Measurements from ENCODE around the gene ROPN1L. TPM values are rescaled to one million over a fixed set of nuclear protein-coding genes. Genes with fewer than 3 reads are reported as not detected.
"Not testable (repeated sequence)": the region's sequence is repeated elsewhere in the genome, so short reads cannot be mapped to it uniquely, and the experiment has no call there.

Gene ROPN1L
- total RNA-seq, 2 donors from 2014 or later, result 0.18 TPM; not detected in 1

DNA sequence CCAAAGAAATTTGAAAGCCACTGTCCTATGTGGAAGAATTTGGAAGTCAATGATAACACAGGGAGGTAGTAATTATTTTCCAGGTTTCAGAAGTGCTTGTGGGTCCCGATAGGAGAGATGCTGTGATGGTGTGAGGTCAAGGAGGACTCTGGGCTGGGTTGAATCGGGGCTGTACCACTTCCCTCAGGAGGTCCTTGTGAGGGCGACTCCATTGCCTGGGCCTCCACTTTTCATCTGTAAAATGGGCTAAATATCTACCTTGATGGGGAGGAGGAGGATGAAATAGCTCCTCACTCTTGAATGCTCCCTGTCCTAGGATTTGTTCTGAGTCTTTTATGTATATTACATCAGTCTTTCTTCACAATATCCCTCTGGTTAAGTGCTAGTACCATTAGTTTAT lies 59.0 kb downstream of the ROPN1L start:
- peaks cover 0 to 6% of the 10 kb centered on the region in 2 donors for H3K9me3 Mint-ChIP-seq
- no peak for DNase-seq (ENCODE audit: low spot score in 2 of 2)
- ATAC-seq, result no peak
- H3K27ac Mint-ChIP-seq, result no peak overlapping the region
- no peaks in the 10 kb centered on the region for H3K36me3 Mint-ChIP-seq

- H3K27ac Mint-ChIP-seq, result no peak overlapping the region
- no peaks in the 10 kb centered on the region for H3K36me3 Mint-ChIP-seq
- H3K9me3 Mint-ChIP-seq, result no peaks in the 10 kb centered on the region
- DNase-seq (ENCODE audit: low spot score in 2 of 2), result no peak
- no peak for ATAC-seq
Observed at GRCh38 chr5:10501554-10502075, 59.9 kb downstream of the ROPN1L start.

- no peaks in the 10 kb centered on the region for H3K9me3 Mint-ChIP-seq
- DNase-seq (ENCODE audit: low spot score in 2 of 2), result no peak
- no peak for ATAC-seq
- H3K36me3 Mint-ChIP-seq, result no peaks in the 10 kb centered on the region
- no peak overlapping the region for H3K27ac Mint-ChIP-seq
Observed at GRCh38 chr5:10502130-10502529, 60.5 kb downstream of the ROPN1L start.

- no peaks in the 10 kb centered on the region for H3K36me3 Mint-ChIP-seq
- no peak overlapping the region for H3K27ac Mint-ChIP-seq
- ATAC-seq, result no peak
Observed at GRCh38 chr5:10502578-10502977, 60.9 kb downstream of the ROPN1L start.

DNA sequence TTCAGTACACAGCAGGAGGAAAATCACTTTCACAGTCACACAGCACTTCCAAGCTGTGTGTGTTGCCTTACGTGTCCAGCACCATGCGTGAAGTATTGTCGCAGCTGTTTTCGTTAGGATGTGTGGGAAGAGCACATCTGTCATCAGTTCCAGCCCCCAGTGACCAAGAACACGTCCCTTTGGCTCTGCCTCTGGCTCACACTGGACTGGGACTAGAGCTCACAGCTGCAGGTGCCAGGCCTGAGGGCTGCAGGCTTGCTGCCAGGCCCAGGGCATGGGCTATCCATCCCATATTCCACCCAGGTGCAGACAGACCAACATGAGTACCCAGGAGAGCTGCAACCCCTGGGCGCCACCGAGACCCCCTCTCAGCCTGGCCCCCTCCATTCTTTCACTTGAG lies 61.6 kb downstream of the ROPN1L start:
- H3K27ac Mint-ChIP-seq, result no peak overlapping the region

More at GRCh38 chr5:10502578-10502977, 60.9 kb downstream of the ROPN1L start:
- DNase-seq (ENCODE audit: low spot score in 2 of 2), result no peak
- H3K9me3 Mint-ChIP-seq, result no peaks in the 10 kb centered on the region

GRCh38 chr5:10503997-10504793 lies 62.5 kb downstream of the ROPN1L start:
- no peak for ATAC-seq
- Mint-ChIP-seq H3K27ac (no peak overlapping the region), H3K9me3 (no peaks in the 10 kb centered on the region), H3K36me3 (no peaks in the 10 kb centered on the region)
- no peak for DNase-seq (ENCODE audit: low spot score in 2 of 2)

More for the DNA sequence above, 61.6 kb downstream of the ROPN1L start:
- DNase-seq (ENCODE audit: low spot score in 2 of 2) (no peak), ATAC-seq (no peak)
- H3K9me3 Mint-ChIP-seq, result no peaks in the 10 kb centered on the region
- H3K36me3 Mint-ChIP-seq, result no peaks in the 10 kb centered on the region

- Mint-ChIP-seq H3K27ac (no peak overlapping the region), H3K9me3 (no peaks in the 10 kb centered on the region), H3K36me3 (no peaks in the 10 kb centered on the region)
- DNase-seq (ENCODE audit: low spot score in 2 of 2) (no peak), ATAC-seq (no peak)
Observed at GRCh38 chr5:10505517-10506095, 63.9 kb downstream of the ROPN1L start.

DNA sequence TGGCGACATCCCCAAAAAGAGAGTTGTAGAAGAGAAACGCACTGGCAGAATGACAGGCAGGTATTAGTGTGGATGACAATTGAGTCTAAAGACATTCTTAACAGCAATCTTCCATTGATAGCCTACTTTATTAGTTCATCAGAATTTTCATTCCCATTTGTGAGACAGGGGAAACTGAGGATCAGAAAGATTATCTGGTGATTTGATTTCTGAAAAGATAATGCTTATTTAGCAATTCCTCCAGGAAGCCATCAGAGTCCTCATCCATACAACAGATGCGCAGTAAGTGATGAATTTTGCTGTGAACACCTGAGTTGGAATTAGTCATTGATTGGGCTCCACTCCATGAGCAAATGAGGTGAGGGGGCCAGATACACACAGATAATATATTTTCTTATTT lies 64.9 kb downstream of the ROPN1L start:
- Mint-ChIP-seq H3K27ac (no peak overlapping the region), H3K9me3 (no peaks in the 10 kb centered on the region), H3K36me3 (no peaks in the 10 kb centered on the region)
- ATAC-seq (no peak), DNase-seq (ENCODE audit: low spot score in 2 of 2) (no peak)

GRCh38 chr5:10507575-10508096 lies 66.0 kb downstream of the ROPN1L start:
- H3K36me3 Mint-ChIP-seq, result no peaks in the 10 kb centered on the region
- DNase-seq (ENCODE audit: low spot score in 2 of 2), result no peak
- no peak for ATAC-seq
- H3K27ac Mint-ChIP-seq, result no peak overlapping the region
- no peaks in the 10 kb centered on the region for H3K9me3 Mint-ChIP-seq

- Mint-ChIP-seq H3K36me3 (no peaks in the 10 kb centered on the region), H3K27ac (no peak overlapping the region), H3K9me3 (no peaks in the 10 kb centered on the region)
- no peak for ATAC-seq
- DNase-seq (ENCODE audit: low spot score in 2 of 2), result no peak
Observed at GRCh38 chr5:10509575-10509974, 67.9 kb downstream of the ROPN1L start.

DNA sequence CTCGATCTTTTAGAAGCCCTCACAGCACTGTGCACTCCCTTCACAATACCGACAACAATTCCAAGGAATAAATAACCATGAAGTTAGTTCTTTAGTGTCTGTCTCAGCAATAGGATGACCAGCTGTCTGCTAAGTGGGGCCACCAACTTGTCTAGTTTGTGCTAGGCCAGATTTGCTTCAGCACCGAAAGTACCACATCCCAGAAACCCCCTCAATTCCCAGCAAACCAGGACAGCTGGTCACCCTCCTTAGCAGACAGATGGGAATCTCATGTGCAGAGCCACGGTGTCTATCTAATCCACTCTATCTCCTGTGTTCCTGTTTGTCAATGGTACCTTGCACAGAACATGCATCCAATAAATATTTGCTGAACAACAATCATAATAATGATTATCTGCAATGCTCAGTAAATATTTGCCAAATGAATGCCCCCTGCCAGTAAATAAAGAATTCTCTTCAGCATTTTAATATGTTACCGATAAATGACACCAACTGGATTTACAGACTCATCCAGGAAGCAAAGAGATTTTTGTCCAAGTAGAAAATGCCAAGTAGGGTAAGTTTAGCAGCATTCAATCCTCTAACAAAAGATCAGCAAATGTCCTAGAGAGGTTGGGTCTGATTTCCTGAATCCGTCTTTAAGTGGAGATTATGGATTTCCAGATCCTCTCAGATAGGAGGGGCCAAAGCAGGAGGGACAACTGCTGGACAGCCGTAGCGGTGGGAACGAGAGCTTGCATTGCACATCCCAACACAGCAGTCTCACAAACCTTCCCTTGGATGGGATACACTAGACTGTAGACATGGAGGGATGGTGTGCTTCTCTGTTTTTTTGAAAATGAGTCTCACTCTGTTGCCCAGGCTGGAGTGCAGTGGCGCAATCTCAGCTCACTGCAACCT lies 70.3 kb downstream of the ROPN1L start:
- Mint-ChIP-seq H3K9me3 (no peaks in the 10 kb centered on the region), H3K36me3 (no peaks in the 10 kb centered on the region), H3K27ac (no peak overlapping the region)
- DNase-seq (ENCODE audit: low spot score in 2 of 2) (no peak), ATAC-seq (no peak)

DNA sequence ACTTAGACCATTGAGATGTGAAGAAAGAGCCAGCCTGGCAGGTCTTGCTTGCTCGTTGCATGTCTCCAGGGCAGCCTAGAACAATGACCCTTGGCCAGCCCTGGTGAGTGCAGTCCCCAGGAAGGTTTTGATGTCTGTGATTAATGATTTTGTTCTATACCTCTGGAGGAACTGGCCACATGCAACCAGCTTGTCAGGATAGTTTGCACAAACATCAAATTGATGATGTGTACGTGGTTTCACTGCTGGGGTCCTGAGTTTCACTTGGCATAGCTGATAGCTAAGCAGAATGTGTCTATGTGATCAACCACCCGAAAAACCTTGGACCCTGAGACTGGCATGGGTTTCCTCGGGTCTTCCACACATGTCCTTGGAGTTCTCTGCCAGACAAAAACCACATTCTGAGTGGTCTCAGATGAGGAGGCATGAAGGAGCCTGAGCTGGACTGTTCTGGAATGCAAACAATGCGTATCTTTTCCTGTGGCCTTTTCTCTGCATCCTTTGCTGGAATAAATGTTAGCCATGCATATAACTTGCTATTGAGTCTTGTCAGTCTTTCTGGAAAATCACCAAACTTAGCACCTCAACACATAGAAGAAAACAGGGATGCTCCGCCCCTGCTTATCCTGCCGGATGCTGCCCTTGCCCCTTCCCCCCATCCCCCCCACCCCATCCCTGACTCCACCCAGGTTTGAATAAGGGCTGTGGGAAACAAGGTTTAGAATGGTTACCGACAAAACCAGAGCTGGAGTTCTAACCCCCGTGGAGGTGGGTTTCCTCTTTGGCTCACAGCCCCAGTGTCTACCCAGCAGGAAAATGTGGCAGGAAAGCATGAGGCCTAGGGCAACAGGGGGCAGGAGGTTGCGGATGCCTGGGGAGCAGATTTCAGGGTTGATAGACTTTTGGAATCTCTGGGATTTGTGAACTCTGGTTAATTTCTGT lies 72.1 kb downstream of the ROPN1L start:
- DNase-seq (ENCODE audit: low spot score in 2 of 2), result no peak
- no peak overlapping the region for H3K27ac Mint-ChIP-seq
- H3K36me3 Mint-ChIP-seq, result no peaks in the 10 kb centered on the region
- ATAC-seq, result no peak
- H3K9me3 Mint-ChIP-seq, result no peaks in the 10 kb centered on the region

GRCh38 chr5:10514572-10514971 lies 72.9 kb downstream of the ROPN1L start:
- ATAC-seq; H3K9me3 Mint-ChIP-seq; H3K27ac Mint-ChIP-seq; DNase-seq (ENCODE audit: low spot score in 2 of 2); H3K36me3 Mint-ChIP-seq: not testable (repeated sequence)

Data from activated naive CD4-positive, alpha-beta T cell treated with anti-CD3 and anti-CD28 coated beads, Interleukin-2, amount 50 U/mL, for 72 hours (primary cell).